Ishikawa (cell line): Measurements from ENCODE around the gene SYT1.

ENCODE experiments used
- CREB1 ChIP-seq: IDR thresholded peaks from 2 replicates; pipeline ENCODE4 v1.6.1; 2012; ENCODE audit warnings: low read depth
- MAX ChIP-seq: IDR thresholded peaks from 2 replicates; pipeline ENCODE4 v1.6.1; 2012
- REST ChIP-seq: IDR thresholded peaks from 2 replicates; pipeline ENCODE4 v1.6.1; 2012; ENCODE audit warnings: low read depth, mild to moderate bottlenecking
- TAF1 ChIP-seq: IDR thresholded peaks from 2 replicates; pipeline ENCODE4 v1.6.1; 2012; ENCODE audit warnings: low read depth, mild to moderate bottlenecking
- TEAD4 ChIP-seq: IDR thresholded peaks from 2 replicates; pipeline ENCODE4 v1.6.1; 2012
- YY1 ChIP-seq: IDR thresholded peaks from 2 replicates; pipeline ENCODE4 v1.6.1; 2012; ENCODE audit warnings: low read depth
- ZBTB7A ChIP-seq: IDR thresholded peaks from 2 replicates; pipeline ENCODE4 v1.6.1; 2012; ENCODE audit warnings: low read depth

GRCh38 chr12:78952552-78952929 lies 88.0 kb downstream of the SYT1 start:
- no peak for TF ChIP-seq TAF1
- no peak for TF ChIP-seq TEAD4
- no peak for TF ChIP-seq YY1
- TF ChIP-seq CREB1 = no peak
- no peak for TF ChIP-seq MAX
- TF ChIP-seq REST = no peak
- TF ChIP-seq ZBTB7A = no peak
